SKM-1 (cell line): ENCODE results near the gene B3GALNT2.
"Not testable (repeated sequence)": the region's sequence is repeated elsewhere in the genome, so short reads cannot be mapped to it uniquely, and the experiment has no call there.

Source experiments
- DNase-seq: peaks from one replicate; lab custom pipeline; 2025; ENCODE audit not compliant: unreplicated experiment; lab: John Stamatoyannopoulos, UW

B3GALNT2 gene

GRCh38 chr1:235504122-235504493, at the start of gene B3GALNT2:
Gene B3GALNT2 (minus strand): TSS chr1:235504452. CDS start chr1:235504252, 200 bp downstream.
- DNase-seq = no peak

- no peak for DNase-seq
Measured at GRCh38 chr1:235553112-235553551, 48.9 kb upstream of the B3GALNT2 start.

- no peak for DNase-seq
Measured at GRCh38 chr1:235552146-235552716, 48.0 kb upstream of the B3GALNT2 start.

- DNase-seq = no peak
Measured at GRCh38 chr1:235549351-235550139, 45.3 kb upstream of the B3GALNT2 start.

GRCh38 chr1:235546369-235547155, 42.3 kb upstream of the B3GALNT2 start:
- not testable (repeated sequence) for DNase-seq

- no peak for DNase-seq
Measured at GRCh38 chr1:235545292-235545930, 41.2 kb upstream of the B3GALNT2 start.

GRCh38 chr1:235542845-235543244, 38.6 kb upstream of the B3GALNT2 start:
- DNase-seq = not testable (repeated sequence)

- no peak for DNase-seq
Measured at GRCh38 chr1:235533476-235534168, 29.4 kb upstream of the B3GALNT2 start.

- DNase-seq = no peak
Measured at GRCh38 chr1:235532360-235532759, 28.1 kb upstream of the B3GALNT2 start.

- no peak for DNase-seq
Measured at GRCh38 chr1:235527196-235527814, 23.1 kb upstream of the B3GALNT2 start.

- no peak for DNase-seq
Measured at GRCh38 chr1:235525314-235525713, 21.1 kb upstream of the B3GALNT2 start.

GRCh38 chr1:235516862-235517446, 12.7 kb upstream of the B3GALNT2 start:
- no peak for DNase-seq

GRCh38 chr1:235515844-235516512, 11.7 kb upstream of the B3GALNT2 start:
- DNase-seq = no peak

GRCh38 chr1:235513495-235514366, 9.5 kb upstream of the B3GALNT2 start:
- peak; percentile 60 for DNase-seq

GRCh38 chr1:235511470-235512240, 7.4 kb upstream of the B3GALNT2 start:
- DNase-seq = no peak

- DNase-seq = no peak
Measured at GRCh38 chr1:235510823-235511222, 6.6 kb upstream of the B3GALNT2 start.

- DNase-seq = no peak
Measured at GRCh38 chr1:235507623-235508022, 3.4 kb upstream of the B3GALNT2 start.
